ENCODE results near the gene CLDN8.
A peak's percentile ranks its signal among the peaks of the same experiment; 100 is the strongest.

The CLDN8 gene

DNA sequence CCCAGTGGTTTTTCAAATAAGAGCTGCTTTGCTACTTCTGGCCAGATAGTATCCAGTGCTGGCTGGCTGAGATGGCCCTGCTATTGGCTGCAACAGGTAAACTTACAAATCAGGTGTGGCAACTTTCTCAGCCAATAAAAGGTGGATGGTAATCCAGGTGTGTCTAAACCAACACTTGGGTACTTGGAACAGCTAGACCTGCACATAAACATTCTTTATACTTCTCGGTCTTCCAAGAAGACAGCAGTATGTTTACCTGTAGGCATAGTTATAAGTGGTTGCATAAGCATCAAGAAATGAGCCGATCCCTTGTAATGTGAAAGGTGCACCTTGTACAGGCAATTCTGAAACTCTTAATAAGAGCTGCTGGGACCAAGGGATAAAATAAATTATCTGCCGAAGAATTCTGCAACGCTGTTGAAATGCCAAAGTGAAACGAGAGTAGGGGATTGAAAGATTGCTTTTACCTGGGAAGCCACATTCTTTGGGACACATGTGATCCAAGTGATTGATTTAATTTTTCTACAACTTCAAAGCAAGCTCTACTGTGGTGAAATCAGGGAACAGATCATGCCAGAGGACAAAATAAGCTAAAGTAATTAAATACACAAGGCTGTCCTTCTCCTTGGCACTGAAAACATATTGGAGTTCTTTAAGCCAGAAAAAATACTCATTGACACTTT lies at the start of gene CLDN8:
Gene CLDN8, minus strand, starts transcription at position 57 of the 683 bp plus-strand sequence. CDS start 172 bp downstream, outside the sequence.
- DNase-seq (ENCODE audit: low read depth) = no peak

DNA sequence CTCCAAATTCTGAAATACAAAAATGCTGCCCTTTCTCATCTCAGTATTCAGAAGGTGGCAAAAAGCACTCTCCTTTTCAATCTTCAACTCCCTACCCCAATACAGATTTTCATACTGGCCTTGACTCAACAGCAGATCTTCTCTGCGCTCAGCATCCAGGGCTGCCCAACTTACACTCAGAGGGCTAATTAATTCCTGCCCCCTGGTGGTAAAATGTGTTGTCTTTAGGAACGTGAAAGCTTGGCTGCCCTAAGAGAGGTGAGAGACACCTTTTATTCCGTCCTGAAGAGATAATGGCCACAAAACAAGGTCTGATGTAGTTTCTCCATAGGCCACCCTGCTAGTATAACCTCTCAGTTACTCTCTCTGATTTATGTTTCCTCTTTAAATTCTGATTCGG lies 41.9 kb upstream of the CLDN8 start:
- DNase-seq (ENCODE audit: low read depth) = peak; percentile 43

DNA sequence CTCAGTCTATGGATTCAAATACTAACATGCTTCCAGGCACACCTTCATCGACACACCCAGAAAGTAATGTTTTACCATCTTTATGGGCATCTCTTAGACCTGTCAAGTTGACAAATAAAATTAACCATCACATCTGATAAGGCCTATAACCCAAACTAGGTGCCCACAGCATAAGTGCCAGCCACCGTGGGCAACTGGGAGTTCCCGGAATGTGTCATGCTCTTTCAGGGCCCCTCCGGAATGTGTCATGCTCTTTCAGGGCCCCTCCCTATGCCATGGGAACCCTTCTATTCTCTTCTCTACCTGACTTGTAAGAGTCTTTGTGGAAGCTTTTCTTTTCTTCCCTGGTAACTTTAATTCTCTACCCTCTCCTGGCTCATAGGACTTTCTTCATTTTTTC lies 40.2 kb upstream of the CLDN8 start:
- DNase-seq (ENCODE audit: low read depth) = no peak

DNA sequence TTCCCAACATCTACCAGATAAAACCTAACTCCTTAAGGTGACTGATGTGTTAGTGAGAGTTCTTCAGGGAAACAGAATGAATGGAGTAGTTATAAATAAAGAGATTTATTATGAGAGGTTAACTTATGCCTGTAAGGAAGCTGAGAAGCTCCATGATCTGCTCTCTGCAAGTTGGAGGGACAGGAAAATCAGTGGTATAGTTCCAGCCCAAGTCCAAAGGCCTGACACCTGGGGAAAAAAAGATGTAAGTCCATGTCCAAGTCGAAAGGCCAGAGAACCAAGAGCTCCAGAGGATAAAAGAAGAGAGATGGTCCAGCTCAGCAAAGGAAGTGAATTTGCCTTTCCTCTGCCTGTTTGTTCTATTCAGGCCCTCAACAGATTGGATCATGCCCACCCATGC lies 39.8 kb upstream of the CLDN8 start:
- no peak for DNase-seq (ENCODE audit: low read depth)

DNA sequence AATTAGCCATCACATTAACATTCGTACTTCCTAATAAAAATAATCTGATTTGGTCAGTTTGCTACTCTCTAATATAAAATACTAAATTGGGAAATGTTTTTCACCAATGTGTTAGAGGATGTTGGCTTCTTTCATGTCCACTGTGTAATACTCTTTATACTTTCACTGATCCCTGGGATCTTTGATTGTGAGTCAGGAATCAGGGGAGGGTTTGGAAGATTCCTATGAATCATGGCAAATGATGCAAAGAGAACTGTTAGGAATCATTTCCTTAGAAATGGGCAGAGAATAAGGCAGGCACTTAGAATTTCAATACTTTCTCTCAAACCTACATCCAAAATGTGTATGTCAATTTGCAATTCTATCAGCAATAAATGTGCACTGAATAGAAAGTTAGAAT lies 35.9 kb upstream of the CLDN8 start:
- DNase-seq (ENCODE audit: low read depth) = no peak

DNA sequence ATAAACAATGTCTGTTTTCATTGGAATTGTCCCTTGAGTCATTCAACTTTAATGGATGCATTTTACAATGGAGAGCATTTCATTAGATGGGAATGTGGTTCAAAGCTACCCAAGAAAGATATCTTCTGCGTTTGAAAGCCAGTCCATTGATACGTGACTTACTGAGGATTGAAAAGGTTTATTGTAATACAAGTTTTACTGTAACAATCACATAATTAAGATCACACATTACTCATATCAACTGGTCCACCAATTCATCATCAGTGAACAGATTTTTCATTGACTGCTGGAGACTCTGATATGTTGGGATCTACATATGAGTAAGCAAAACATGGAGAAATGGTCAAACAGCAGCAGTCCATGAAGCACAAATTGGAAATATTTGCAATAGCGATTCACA lies 34.0 kb upstream of the CLDN8 start:
- no peak for DNase-seq (ENCODE audit: low read depth)

DNA sequence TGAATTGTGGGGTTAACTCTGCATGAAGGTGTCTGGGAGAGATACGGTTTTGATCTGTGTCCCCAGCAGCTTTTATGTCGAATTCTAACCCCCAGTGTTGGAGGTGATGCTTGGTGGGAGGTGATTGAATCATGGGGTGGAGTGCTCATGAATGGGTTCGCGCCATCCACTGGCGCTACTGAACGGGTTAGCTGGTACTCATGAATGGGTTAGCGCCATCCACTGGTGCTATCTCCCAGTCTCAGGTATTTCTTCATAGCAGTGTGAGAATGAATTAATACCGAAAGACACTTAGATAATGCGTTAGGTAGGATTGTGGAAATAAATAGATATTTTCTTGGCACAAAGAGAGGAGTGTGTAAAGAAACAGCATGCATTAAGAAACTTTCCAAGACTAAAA lies 32.9 kb upstream of the CLDN8 start:
- DNase-seq (ENCODE audit: low read depth) = no peak

DNA sequence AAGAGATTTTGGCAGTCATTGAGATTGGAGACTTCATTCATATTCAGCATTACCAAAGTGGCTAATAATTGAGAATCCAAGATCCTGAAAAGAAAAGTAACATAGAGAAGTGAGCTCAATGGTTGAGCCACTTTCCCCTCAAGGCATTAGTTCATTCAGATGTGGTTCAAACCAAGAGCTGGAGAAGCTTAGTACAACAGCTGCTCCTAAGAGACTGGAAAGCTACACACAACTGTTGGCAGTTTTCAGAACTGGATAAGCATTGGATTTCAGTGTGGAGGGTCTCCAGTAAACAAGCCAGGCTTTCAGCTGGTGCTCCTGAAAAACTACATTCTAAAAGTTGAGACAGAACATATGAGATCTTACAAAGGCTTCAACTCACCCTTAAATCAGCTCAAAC lies 29.2 kb upstream of the CLDN8 start:
- DNase-seq (ENCODE audit: low read depth) = no peak

DNA sequence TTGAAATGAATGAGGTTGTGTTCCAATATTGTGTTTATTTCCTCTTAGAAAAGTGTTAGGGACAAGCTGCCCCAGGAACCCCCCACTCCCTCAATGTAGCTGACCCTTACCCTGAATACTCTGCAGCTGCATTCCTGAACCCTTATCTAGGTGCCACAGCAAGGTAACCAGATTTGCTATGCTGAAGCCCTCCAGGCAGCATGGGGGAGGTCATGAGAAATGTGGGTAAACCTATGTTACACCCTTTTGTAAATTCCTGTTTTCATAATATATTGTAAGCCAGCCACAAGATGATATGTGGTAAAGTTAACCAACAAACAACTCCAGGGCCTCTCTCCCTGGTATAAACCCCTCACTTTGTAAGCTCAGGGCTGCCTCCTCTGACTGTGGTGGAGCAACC lies 27.8 kb upstream of the CLDN8 start:
- no peak for DNase-seq (ENCODE audit: low read depth)

DNA sequence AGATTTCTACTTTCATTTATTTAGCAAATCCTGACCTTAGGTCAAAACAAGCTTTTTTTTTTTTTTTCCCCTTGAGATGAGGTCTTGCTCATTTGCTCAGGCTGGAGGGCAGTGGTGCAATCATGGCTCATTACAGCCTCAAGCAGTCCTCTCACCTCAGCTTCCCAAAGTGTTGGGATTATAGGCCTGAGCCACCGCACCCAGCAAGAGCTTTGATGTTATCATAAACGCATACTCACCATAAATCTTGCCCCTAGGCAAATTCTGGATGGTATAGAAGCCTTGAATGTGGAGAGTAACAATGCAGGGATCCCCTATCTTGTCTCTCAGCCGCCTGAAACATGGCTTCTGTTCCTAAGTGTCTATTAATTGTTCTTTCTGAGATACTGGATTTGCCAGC lies 24.8 kb upstream of the CLDN8 start:
- DNase-seq (ENCODE audit: low read depth) = no peak

DNA sequence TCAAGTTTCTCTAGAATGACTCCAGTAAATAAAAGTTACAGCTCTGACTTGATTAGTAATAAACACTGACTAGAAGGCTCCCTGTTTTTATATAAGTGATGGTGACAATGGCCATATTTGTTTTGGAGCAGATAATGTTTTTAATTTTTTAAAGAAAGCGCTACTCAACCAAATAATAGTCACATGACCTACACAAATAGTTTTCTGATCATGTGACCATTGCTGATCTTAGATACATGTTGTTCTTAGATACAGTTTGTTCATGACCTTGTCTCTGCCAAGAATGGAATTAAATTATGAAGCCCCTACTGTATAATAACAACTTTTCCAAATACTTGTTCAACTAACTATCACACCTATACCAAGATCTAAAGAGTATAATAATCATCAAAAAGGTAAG lies 22.3 kb upstream of the CLDN8 start:
- no peak for DNase-seq (ENCODE audit: low read depth)

DNA sequence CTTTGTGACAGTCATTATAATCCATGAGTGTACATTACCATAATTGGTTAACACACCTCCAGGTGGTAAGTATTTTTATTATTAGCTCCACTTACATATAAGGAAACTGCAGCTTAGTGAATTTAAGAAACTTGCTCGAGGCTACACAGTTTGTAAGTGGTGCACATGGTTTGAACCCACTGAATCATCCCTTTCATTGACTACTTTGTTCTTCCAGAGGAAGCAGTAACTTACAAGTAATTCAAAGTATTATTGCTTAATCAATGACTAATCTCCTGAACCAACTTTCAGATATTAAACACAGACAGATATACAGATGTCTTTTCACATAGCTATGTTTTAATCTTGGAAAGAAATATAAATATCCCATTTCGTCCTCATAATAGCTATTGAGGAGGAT lies 18.7 kb upstream of the CLDN8 start:
- DNase-seq (ENCODE audit: low read depth) = peak; percentile 46

DNA sequence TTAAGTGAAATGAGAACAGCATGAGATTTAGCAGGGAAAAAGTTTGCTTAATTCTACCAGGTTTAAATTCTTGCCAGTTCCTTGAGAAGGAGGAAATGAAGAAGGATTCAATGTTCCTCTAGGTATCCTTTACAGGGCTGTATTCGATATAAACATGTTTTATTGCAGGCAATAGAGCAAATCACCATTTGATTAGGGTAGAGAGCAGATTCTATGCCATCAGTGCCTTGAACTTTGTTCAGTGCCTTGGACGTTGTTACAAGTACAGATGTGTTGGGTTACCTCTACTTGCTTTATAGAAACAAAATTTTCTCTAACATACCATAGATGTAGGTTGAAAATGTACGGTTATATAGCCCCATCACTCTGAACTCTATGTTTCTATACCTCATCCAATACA lies 18.2 kb upstream of the CLDN8 start:
- no peak for DNase-seq (ENCODE audit: low read depth)

DNA sequence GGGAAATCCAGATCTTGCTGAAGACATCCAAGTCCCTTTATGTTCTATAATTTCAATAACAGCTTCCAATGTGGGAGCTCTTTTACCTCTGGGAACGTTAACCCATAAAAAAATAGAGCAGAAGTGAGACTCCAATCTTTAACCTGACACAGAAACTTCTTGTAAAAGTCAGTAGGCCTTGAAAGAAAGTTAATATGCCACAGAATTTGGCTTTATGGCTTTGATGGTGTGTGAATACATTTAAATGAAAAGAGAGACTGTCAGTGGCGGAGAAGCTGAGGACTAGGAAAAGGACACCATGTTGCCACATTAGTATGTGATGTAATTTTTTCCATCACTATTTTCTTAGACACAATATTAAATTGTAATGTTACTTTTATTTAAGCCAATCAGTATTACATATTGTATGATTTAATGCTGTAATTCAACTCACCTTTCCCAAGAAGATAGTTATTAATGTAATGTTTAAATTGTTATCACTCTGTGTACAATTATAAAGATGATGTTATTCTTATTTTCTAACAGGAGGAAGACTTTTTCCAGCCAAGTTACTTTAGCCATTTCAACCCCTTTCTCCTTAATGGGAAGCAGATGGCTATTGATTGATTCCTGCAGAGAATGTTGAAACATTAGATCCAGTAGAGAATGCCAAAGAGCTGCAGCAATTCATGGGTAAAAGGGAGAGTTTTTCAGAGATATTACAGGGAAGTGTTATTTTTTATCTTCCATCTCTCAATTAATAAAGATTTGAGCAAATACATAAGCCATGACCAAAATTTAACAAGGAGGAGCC lies 17.5 kb upstream of the CLDN8 start:
- peak; percentile 40 for DNase-seq (ENCODE audit: low read depth)

DNA sequence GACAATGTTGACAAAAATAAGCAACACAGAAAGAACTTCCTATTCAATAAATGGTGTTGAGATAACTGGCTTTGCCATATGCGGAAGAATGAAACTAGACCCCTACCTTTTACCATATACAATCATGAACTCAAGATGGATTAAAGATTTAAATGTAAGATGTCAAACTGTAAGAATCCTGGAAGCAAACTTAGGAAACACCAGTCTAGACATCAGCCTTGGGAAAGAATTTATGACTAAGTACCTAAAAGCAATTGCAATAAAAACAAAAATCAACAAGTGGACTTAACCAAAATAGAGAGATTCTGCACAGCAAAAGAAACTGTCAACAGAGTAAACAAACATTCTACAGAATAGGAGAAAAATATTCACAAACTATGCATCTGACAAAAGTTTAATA lies 16.1 kb upstream of the CLDN8 start:
- DNase-seq (ENCODE audit: low read depth) = no peak

DNA sequence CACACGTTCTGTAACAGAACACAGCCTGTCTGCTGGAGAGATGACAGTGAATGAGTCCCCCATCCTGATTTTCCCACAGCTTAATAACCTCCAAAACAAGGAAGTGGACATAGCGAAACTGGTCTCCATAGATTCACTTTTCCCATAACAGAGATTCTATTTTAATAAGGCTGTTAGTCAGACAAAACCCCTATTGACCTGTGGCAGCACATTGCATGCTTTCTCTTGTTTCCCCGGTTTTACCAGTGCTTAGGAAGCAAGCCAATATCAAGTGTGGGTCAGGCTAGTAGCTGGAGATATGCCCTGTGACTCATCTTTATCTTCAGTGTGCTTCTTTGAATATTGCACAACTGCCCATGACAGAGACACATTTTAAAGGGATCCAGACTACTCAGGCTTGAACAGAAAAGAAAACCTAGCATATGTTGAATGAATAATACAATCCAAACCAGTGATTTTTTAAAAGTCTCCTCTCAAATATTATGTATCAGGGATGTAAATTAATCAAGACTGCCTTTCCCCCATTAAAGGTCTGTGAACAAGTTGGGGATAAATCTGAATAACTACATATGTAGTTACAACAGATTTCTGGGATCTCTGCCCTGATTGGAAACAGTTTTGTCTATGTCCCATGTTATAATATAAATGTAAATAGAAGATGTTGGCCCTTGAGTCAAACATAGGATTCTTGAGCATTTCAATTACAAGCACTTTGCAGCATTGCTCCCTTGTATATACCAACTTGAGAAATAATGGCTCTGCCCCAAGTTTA lies 11.9 kb upstream of the CLDN8 start:
- DNase-seq (ENCODE audit: low read depth) = peak; percentile 98

DNA sequence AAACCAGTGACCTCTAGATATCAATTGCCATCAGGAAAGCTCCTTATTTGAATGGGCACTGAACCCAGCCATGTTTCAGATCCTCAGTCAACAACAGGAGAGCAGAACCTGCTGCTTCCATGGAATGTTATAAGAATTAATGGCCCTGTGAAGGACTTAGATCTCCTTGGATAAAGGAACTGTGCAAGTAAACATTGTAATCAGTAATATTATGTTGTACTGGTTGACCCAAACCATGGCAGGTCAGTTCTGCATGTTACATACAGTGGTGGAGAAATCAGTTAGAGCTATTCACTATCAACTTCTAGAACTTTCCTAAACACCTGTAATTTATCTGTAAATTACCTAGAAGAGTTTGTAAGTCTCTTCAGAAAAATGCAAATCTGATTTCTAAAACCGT lies 11.2 kb upstream of the CLDN8 start:
- DNase-seq (ENCODE audit: low read depth) = no peak

DNA sequence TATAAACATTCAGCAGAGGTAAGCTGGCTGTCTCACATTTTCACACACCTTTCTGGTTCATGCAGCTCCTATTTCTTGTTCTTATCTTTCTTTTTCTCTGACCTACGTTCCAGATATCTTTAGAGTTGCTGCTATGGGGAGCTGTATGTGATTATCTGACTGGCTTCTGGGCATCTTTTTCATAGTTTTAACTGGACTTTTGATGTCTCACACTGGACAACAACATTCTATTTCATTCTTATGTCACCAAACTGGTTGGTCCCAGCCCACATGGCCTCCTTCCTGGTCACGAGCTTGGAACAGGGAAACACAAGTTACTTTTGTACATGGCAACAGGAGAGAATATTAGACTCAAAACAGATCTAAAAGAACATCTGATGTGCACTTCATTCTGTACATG lies 7.7 kb upstream of the CLDN8 start:
- DNase-seq (ENCODE audit: low read depth) = no peak

DNA sequence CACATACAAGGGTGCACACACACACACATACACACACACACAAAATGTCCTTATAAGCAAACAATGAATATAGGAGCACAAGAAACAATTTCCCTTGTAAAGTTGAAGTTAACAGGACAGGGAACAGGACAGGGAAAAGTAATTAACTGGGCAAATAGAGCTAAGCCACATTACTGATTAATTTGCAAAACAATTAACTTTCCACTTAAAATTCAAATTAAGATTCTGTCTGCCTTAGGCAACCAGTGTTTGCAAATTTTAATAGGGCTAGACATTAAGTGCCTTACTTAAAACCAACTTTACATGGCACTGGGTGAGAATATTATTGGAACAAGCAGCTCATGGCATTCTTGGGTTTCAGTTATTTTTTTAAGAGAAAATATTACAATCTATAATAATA lies 6.8 kb upstream of the CLDN8 start:
- no peak for DNase-seq (ENCODE audit: low read depth)

DNA sequence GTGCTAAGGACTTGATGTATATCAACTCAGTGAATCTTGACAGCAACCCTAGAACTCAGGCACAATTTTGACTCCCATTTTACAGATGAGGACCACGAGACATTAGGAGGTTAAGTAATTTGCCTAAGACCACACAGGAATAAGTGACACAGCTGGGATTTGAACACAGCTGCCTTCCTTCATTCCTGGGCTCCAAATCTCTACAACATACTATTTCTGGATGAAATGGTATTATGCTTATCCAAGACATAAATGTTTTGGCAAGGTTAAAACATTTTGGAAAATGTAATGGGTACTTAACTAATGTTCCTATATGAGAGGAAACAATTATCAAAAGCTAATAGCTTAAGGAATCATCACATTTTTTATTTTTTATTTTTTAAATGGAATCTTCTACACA lies 4.8 kb downstream of the CLDN8 start:
- DNase-seq (ENCODE audit: low read depth) = no peak

DNA sequence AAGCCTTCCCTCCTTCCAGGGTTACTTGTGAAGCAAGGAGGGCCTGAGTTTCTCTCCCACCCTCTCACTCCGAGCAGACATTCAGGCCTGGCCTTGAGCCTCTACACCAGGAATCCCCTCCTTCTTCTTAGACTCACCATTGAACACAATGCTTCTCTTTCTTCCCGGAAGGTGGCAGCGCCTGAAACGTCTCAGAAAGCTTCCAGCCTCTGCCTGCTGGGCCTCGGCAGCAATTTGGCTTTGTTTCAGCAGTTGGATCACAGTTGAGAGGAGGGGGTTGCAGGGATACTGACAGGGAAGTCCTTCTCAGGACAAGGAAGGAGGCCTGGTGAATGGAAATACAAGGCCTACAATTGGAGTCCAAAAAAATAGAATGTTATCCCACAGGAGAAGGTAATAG lies 6.3 kb downstream of the CLDN8 start:
- DNase-seq (ENCODE audit: low read depth) = no peak

DNA sequence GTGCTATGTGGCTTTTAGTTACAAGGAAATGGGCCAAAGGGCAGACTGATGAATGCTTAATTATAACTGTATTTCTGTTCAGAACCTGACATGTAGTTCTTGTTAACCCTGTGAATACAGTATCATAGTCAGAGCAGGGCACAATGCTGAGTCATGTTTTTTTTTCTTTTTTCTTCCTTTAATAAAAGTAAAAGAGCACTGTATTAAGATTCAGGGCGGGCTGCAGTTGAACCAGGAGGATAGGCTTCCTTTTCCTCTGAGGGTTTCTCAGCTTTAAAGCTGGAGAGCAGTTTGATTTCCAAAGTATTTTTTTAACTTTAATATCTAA lies 8.7 kb downstream of the CLDN8 start:
- no peak for DNase-seq (ENCODE audit: low read depth)

DNA sequence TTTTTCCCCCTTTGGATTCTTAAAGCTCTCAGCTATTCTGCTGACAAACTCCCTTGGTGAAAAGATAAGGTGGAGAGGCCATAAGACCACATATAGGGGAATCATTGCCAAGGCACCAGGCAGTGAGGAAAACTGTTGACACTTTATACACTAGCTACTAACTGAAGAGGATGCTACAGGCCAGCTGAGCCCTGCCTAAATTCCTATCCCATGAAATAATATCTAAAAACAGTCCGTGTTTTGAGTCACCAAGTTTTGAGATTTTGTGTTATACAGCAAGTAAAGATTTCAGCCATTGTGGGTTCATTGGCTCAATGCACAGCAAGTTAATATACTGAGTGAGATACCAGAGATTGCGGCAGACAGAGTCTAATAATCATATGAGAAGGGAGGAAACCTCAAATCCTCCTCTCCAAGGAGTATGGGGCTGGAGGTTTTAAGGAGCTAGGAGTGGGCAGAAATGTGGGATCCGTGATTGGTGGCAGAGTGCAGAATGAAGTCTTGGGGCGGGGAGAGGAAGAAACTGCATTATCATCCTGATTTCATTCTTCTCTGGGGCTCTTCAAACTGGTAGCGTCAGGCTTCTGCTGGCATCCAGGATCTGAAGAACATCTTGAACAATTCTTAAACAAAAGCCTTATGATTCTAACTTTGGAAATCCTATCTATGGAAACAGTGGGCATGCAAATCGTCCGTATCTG lies 9.2 kb downstream of the CLDN8 start:
- peak; percentile 10 for DNase-seq (ENCODE audit: low read depth)

All from fibroblast of the conjunctiva (primary cell).